SH-SY5Y (cell line): ENCODE data around the gene ZNF581.

ENCODE experiments used
- GATA2 ChIP-seq: IDR thresholded peaks from 2 replicates; pipeline ENCODE4 v1.6.1; 2011; ENCODE audit warnings: mild to moderate bottlenecking, low read depth, low read length
- GATA3 ChIP-seq: IDR thresholded peaks from 2 replicates; pipeline ENCODE4 v1.6.1; 2011; ENCODE audit warnings: low read depth, mild to moderate bottlenecking, low read length, moderate library complexity

DNA sequence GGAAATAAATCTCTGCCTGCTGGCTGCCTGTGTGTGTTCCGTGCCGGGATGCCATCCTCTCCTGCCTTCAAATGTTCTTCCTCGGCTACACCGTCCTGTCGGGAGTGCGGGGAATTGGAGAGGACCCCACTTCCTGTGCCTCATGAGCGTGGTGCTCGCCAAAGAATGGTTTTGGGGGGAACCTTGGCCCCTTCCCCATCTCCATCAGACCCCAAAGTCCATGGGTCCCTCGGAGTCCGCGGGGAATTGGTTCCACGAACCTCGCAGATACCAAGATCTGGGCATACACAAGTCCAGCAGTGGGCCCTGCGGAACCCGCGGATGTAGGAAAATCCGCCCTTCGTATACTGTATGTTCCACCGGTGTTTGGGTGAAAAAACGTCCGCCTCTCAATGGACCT lies 40.3 kb upstream of the ZNF581 start:
- TF ChIP-seq GATA2 (no peak), GATA3 (no peak)
